SJSA1 (cell line): ENCODE results near the gene RPRD1B. TPM values are rescaled to one million over a fixed set of nuclear protein-coding genes. Genes with fewer than 3 reads are reported as not detected.

ENCODE experiments used
- DNase-seq, 2 experiments: peaks; one replicate each; pipeline ENCODE4 v3.0.0-alpha.2; 2015 to 2020; ENCODE audit warnings: low spot score in 2 of 2, low read depth in 1 of 2
- H3K27ac ChIP-seq: fragments of 250-450 bp; sonication (Bioruptor Pico); 2 replicates; pipeline ENCODE4 v1.5.1; 2020; ENCODE audit warnings: mild to moderate bottlenecking, moderate library complexity
- H3K27me3 ChIP-seq: fragments of 250-450 bp; sonication (Bioruptor Pico); replicated peaks from 2 replicates; pipeline ENCODE4 v1.5.1; 2020; ENCODE audit warnings: mild to moderate bottlenecking, moderate library complexity
- H3K36me3 ChIP-seq: fragments of 250-450 bp; sonication (Bioruptor Pico); 2 replicates; pipeline ENCODE4 v1.5.1; 2020; ENCODE audit warnings: mild to moderate bottlenecking
- H3K4me1 ChIP-seq: fragments of 250-450 bp; sonication (Bioruptor Pico); replicated peaks from 2 replicates; pipeline ENCODE4 v1.6.1; 2021; ENCODE audit warnings: mild to moderate bottlenecking
- H3K4me3 ChIP-seq: fragments of 250-450 bp; sonication (Bioruptor Pico); 2 replicates; pipeline ENCODE4 v1.5.1; 2020; ENCODE audit warnings: mild to moderate bottlenecking
- H3K9me3 ChIP-seq: fragments of 250-450 bp; sonication (Bioruptor Pico); replicated peaks from 2 replicates; pipeline ENCODE4 v1.5.1; 2020; ENCODE audit warnings: mild to moderate bottlenecking
- total RNA-seq: library from RNA; depleted of rRNA; stranded (reverse); fragments of >200 nt; shearing (Covaris generic); gene quantifications from 2 replicates; pipeline ENCODE4 v1.2.3, GENCODE V29; 2014; rRNA removed

RPRD1B gene
- total RNA-seq: 27.9 and 50.7 TPM in 2 replicates

DNA sequence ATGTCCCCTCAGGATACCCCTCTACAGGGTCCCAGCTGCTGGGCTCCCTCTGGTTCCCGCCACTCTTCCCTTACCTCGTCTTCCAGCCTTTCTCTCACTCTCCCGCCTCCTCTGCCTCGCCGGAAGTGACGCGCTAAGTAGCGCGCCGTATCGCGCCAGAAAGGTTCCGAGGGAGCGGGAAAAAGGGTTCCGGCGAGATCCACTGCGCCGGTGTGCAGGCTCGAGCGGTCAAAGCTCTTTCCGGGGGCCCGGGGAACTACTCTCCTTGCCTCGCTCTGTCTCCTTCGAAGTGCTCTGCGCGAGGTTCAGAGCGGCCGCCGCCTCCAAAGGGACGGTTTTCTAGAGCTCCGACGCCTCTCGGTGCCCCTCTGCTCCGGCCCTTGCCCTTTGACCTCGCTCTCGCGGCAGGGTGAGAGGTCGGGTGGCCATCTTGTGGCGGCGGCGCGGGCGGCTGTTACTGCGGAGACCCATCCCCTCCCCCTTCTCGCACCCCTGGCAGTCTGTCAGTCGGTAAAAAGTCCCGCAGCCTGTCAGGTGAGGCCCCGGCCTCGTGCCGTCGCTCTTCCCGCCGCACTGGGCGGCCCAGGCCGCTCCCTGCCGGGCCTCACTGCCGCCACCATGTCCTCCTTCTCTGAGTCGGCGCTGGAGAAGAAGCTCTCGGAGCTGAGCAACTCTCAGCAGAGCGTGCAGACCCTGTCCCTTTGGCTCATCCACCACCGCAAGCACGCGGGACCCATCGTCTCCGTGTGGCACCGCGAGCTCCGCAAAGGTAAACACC is at the start of gene RPRD1B, which contains the start of gene TTI1:
Gene RPRD1B, plus strand, starts transcription at position 417 of the 778 bp plus-strand sequence. Its CDS starts 202 bp downstream, at position 619.
Gene TTI1, minus strand, starts transcription at position 127 of the 778 bp plus-strand sequence. CDS start 19,640 bp downstream, outside the sequence.
- H3K9me3 ChIP-seq: no peaks in the 10 kb centered on the region
- H3K36me3 ChIP-seq: peaks cover 47% of the 10 kb centered on the region
- H3K27ac ChIP-seq: peak within 1 kb of the TSS; percentile 82
- peaks cover 27% of the 10 kb centered on the region for H3K4me1 ChIP-seq
- H3K4me3 ChIP-seq: peak within 1 kb of the TSS; percentile 80
- peak; percentile 90 to 95 for DNase-seq
- H3K27me3 ChIP-seq: no peaks in the 10 kb centered on the region

- Histone ChIP-seq H3K27me3 (no peaks in the 10 kb centered on the region), H3K27ac (no peak overlapping the region), H3K9me3 (no peaks in the 10 kb centered on the region), H3K4me1 (peaks cover 29% of the 10 kb centered on the region), H3K36me3 (peaks cover 12% of the 10 kb centered on the region), H3K4me3 (no peak overlapping the region)
- no peak for DNase-seq
Measured at GRCh38 chr20:37984018-37984785, 49.3 kb upstream of the RPRD1B start.

DNA sequence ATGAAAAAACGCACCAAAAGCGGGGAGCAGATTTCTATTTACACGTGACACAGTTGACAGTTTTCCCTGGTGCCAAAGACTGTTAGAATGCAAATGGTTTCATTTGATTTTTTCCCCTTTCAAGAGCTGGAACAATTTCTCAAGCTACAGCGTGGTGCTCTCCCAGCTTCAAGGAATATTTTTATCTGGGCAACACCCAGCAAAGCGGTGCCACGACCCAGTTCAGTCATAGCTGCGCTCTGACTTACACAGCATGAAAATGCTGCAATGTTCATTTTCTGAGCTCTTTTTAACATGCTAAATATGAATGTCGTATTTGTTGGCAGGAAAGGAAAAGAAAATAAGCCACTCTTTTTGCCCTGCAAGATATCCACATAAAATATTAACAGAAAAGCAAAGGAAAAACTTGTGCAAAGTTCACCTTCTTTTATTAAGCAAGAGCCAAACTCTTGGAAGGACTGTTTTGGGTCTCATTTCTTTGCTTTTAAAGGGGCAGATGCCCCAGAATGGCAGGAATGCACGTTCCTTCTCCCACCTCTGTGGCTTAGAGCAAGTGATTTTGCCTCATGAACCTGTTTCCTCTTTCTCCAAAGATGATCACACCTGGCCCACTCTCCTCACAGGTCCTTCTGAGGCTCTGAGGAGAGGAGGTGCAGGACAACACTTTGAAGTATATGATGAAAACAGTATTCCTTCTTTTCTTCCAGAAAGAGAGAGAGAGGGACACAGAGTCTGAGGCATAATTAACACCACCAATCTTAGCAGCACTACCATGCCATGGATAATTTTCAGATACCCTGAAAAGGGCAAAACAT is 47.3 kb upstream of the RPRD1B start:
- H3K4me1 ChIP-seq: peaks cover 49% of the 10 kb centered on the region
- H3K9me3 ChIP-seq: no peaks in the 10 kb centered on the region
- H3K27me3 ChIP-seq: no peaks in the 10 kb centered on the region
- peaks cover 16% of the 10 kb centered on the region for H3K36me3 ChIP-seq
- H3K27ac ChIP-seq: no peak overlapping the region
- no peak for DNase-seq
- H3K4me3 ChIP-seq: no peak overlapping the region

- DNase-seq: peak; percentile 57 to 71
- no peaks in the 10 kb centered on the region for H3K9me3 ChIP-seq
- H3K36me3 ChIP-seq: peaks cover 23% of the 10 kb centered on the region
- peak overlapping the region; percentile 27; the same call in 1 of the 2 replicates for H3K27ac ChIP-seq
- peaks cover 55% of the 10 kb centered on the region for H3K4me1 ChIP-seq
- no peaks in the 10 kb centered on the region for H3K27me3 ChIP-seq
- H3K4me3 ChIP-seq: no peak overlapping the region
Measured at GRCh38 chr20:37986873-37987601, 46.5 kb upstream of the RPRD1B start.

- H3K4me1 ChIP-seq: peaks cover 60% of the 10 kb centered on the region
- no peak overlapping the region for H3K4me3 ChIP-seq
- peak overlapping the region; percentile 34 for H3K27ac ChIP-seq
- H3K27me3 ChIP-seq: no peaks in the 10 kb centered on the region
- H3K36me3 ChIP-seq: peaks cover 28% of the 10 kb centered on the region
- no peak for DNase-seq
- H3K9me3 ChIP-seq: no peaks in the 10 kb centered on the region
Measured at GRCh38 chr20:37987602-37988290, 45.8 kb upstream of the RPRD1B start.

DNA sequence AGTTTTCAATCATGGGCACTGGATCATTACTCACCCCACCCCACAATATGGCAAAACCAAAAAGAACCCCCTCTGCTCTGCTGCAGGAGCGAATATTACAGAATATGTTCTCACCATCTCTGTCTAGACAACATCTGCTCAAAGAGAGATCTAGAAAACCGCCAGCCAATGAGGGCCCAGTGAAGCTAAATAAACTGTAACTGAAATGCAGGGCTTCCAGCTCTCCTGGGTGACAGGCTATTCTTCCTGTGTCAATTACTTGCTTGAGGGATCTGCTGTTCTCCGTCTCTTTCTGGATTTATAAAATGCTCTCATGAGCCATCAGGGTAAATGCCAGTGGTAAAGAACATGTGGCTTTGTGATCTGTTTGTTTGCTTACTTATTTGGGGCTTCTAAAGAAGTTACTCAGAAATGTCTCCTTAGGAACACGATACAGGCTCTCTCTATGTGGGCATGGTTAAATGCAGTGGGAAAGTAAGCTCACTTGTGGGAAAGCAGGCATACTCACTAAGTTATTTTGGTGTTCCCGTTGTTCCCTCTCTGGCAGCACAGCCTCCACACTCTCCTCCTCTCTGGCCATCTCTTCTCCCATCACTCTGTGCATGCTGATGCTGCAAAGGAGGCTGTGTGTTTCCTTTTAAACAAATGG is 45.1 kb upstream of the RPRD1B start:
- Histone ChIP-seq H3K27ac (peak overlapping the region; percentile 34), H3K4me1 (peaks cover 64% of the 10 kb centered on the region), H3K4me3 (no peak overlapping the region), H3K9me3 (no peaks in the 10 kb centered on the region), H3K27me3 (no peaks in the 10 kb centered on the region), H3K36me3 (peaks cover 31% of the 10 kb centered on the region)
- peak in 1 of 2 experiments; percentile 72 for DNase-seq

GRCh38 chr20:37989601-37990295 is 43.8 kb upstream of the RPRD1B start:
- no peak overlapping the region for H3K4me3 ChIP-seq
- no peak for DNase-seq
- no peaks in the 10 kb centered on the region for H3K9me3 ChIP-seq
- no peaks in the 10 kb centered on the region for H3K27me3 ChIP-seq
- H3K36me3 ChIP-seq: peaks cover 42% of the 10 kb centered on the region
- H3K27ac ChIP-seq: peak overlapping the region; percentile 11; the same call in 1 of the 2 replicates
- H3K4me1 ChIP-seq: peaks cover 70% of the 10 kb centered on the region

GRCh38 chr20:37990571-37991151 is 42.9 kb upstream of the RPRD1B start:
- H3K4me1 ChIP-seq: peaks cover 74% of the 10 kb centered on the region
- H3K9me3 ChIP-seq: no peaks in the 10 kb centered on the region
- peaks cover 51% of the 10 kb centered on the region for H3K36me3 ChIP-seq
- H3K4me3 ChIP-seq: no peak overlapping the region
- DNase-seq: peak; percentile 62 to 83
- H3K27me3 ChIP-seq: no peaks in the 10 kb centered on the region
- peak overlapping the region; percentile 29; the same call in 1 of the 2 replicates for H3K27ac ChIP-seq

DNA sequence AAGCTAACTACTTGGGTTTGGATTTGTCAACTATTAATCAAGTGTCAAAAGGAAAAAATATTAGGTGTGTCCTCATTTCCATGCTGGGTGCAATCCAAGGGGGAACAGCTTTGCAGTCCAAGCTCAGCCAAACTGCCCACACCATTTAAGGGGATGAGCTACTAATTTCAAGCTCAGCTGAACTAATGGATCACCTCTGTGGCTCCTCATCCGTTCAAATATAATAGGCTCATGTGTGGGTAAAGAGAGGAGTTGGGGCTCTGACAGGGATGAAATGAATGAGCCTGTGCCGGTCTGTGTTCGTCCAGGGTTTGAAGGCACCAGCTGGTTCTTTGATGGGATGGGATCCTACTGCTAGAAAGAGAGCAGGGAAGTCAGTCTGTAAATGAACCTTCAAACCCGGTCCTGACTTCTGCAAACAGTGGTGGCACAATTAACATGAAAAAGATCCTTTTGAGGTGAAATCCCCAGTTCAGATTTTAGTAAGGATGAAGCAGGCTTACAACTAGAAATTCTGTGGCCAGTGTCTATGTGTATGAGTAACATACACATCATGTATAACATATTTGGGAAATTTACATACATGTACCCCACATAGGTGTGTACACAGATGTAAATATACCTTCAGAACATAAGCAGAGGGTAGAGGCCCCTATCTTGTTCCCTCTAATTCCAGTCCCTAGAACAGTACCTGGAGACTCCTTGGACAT is 42.2 kb upstream of the RPRD1B start:
- H3K9me3 ChIP-seq: no peaks in the 10 kb centered on the region
- no peaks in the 10 kb centered on the region for H3K27me3 ChIP-seq
- peaks cover 55% of the 10 kb centered on the region for H3K36me3 ChIP-seq
- H3K4me3 ChIP-seq: no peak overlapping the region
- H3K27ac ChIP-seq: 0 out of 2 replicates have a peak overlapping the region, but pooled peaks have one; percentile 29
- DNase-seq: no peak
- H3K4me1 ChIP-seq: peaks cover 74% of the 10 kb centered on the region

DNA sequence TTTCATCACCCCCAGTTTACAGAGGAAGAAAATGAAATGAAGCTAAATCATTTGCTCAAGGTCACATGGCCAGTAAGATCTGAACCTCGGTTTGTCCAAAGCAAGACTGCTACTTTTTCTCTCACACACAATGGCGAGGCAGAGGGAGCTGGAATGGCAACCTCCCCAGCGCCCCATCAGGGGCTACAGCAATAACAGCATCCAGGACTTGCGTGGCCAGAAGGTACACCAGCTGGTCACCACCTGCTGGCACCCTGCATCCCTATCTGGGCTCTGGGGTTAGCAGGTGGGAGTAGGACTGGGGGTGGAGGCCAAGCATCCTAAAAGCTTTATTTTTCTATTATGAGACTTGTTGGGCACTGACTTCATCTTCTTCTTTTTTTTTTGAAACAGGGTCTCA is 41.6 kb upstream of the RPRD1B start:
- no peaks in the 10 kb centered on the region for H3K27me3 ChIP-seq
- no peak overlapping the region for H3K27ac ChIP-seq
- H3K4me1 ChIP-seq: peaks cover 69% of the 10 kb centered on the region
- no peak overlapping the region for H3K4me3 ChIP-seq
- H3K36me3 ChIP-seq: peaks cover 57% of the 10 kb centered on the region
- no peak for DNase-seq
- no peaks in the 10 kb centered on the region for H3K9me3 ChIP-seq
